ENCODE data around the gene DIDO1. TPM values are rescaled to one million over a fixed set of nuclear protein-coding genes. Genes with fewer than 3 reads are reported as not detected.

DIDO1 gene
- total and polyA plus RNA-seq, 2 of the 4 experiments (the other 2 are of a cell fraction) = 21.8 to 28.1 TPM

GRCh38 chr20:62839261-62839660, 87.0 kb downstream of the DIDO1 start:
- Histone ChIP-seq H3K9me3 (ENCODE audit: control insufficient read depth, insufficient read depth, low read length) (no peaks in the 10 kb centered on the region), H3K23ac (ENCODE audit: low read depth, low read length) (no peak overlapping the region), H4K5ac (ENCODE audit: low read depth, low read length) (no peak overlapping the region), H2AFZ (replicated peaks; ENCODE audit: low read length, poor library complexity) (no peak overlapping the region), H4K8ac (ENCODE audit: low read depth in 2 of 2, low read length in 2 of 2) (no peak overlapping the region), H3K18ac (ENCODE audit: low read depth, low read length) (no peak overlapping the region), H3K4me2 (ENCODE audit: low read depth, low read length) (no peak overlapping the region), H3K27me3 (ENCODE audit: control insufficient read depth, insufficient read depth, low read length) (no peaks in the 10 kb centered on the region; the same call in 1 of the 2 replicates), H3K56ac (ENCODE audit: extremely low read depth, insufficient read depth, low read length) (no peak overlapping the region), H2BK120ac (ENCODE audit: low read depth, low read length) (no peak overlapping the region), H3K4me3 (ENCODE audit: insufficient read depth, low read depth, low read length) (no peak overlapping the region), H2BK20ac (ENCODE audit: low read depth, low read length) (no peak overlapping the region), H2BK15ac (ENCODE audit: low read depth, low read length) (no peak overlapping the region), H3K9me1 (ENCODE audit: insufficient read depth, low read length) (no peaks in the 10 kb centered on the region), H3K27ac (ENCODE audit: insufficient read depth, low read length) (no peak overlapping the region), H2AK9ac (replicated peaks; ENCODE audit: low read depth, low read length, poor library complexity) (no peak overlapping the region), H4K91ac (ENCODE audit: insufficient read depth, low read depth, low read length) (no peak overlapping the region), H3K4me1 (ENCODE audit: control insufficient read depth, insufficient read depth, low read length) (0 out of 2 replicates have a peak, but pooled peaks cover 2% of the 10 kb centered on the region), H2BK5ac (ENCODE audit: low read depth, low read length, poor library complexity, severe bottlenecking) (no peak overlapping the region), H3K79me1 (ENCODE audit: low read depth in 1 of 2, low read length in 2 of 2) (no peaks in the 10 kb centered on the region), H3K9ac (ENCODE audit: low read depth, low read length) (no peak overlapping the region), H4K20me1 (ENCODE audit: insufficient read depth, low read length) (no peaks in the 10 kb centered on the region), H3K14ac (replicated peaks; ENCODE audit: low read depth, low read length) (no peak overlapping the region), H3K4ac (ENCODE audit: low read depth, low read length) (no peak overlapping the region), H2AK5ac (ENCODE audit: low read depth, low read length) (no peak overlapping the region), H3K36me3 (ENCODE audit: control insufficient read depth, insufficient read depth, low read length) (no peaks in the 10 kb centered on the region)
- ATAC-seq (ENCODE audit: low read depth) = no peak
- TF ChIP-seq RFX5 (IDR thresholded peaks at IDR 0.05; ENCODE audit: low read depth, low read length) (no peak), CHD1 (IDR thresholded peaks at IDR 0.05; ENCODE audit: low read depth, low read length) (no peak), FOS (IDR thresholded peaks at IDR 0.05; ENCODE audit: low read depth, low read length) (no peak), MAZ (IDR thresholded peaks at IDR 0.05; ENCODE audit: borderline replicate concordance, low read depth, low read length) (no peak), POLR2A (IDR thresholded peaks at IDR 0.05; ENCODE audit: low read depth, low read length) (no peak), RCOR1 (IDR thresholded peaks at IDR 0.05; ENCODE audit: insufficient replicate concordance, low read length) (no peak), RAD21 (IDR thresholded peaks at IDR 0.05; ENCODE audit: low read length) (no peak)
- TF ChIP-seq, protein P1, sequence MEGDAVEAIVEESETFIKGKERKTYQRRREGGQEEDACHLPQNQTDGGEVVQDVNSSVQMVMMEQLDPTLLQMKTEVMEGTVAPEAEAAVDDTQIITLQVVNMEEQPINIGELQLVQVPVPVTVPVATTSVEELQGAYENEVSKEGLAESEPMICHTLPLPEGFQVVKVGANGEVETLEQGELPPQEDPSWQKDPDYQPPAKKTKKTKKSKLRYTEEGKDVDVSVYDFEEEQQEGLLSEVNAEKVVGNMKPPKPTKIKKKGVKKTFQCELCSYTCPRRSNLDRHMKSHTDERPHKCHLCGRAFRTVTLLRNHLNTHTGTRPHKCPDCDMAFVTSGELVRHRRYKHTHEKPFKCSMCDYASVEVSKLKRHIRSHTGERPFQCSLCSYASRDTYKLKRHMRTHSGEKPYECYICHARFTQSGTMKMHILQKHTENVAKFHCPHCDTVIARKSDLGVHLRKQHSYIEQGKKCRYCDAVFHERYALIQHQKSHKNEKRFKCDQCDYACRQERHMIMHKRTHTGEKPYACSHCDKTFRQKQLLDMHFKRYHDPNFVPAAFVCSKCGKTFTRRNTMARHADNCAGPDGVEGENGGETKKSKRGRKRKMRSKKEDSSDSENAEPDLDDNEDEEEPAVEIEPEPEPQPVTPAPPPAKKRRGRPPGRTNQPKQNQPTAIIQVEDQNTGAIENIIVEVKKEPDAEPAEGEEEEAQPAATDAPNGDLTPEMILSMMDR (conservative IDR thresholded peaks at IDR 0.05; ENCODE audit: low read depth, low read length) = no peak
- TF ChIP-seq, protein P2, sequence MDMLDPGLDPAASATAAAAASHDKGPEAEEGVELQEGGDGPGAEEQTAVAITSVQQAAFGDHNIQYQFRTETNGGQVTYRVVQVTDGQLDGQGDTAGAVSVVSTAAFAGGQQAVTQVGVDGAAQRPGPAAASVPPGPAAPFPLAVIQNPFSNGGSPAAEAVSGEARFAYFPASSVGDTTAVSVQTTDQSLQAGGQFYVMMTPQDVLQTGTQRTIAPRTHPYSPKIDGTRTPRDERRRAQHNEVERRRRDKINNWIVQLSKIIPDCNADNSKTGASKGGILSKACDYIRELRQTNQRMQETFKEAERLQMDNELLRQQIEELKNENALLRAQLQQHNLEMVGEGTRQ (IDR thresholded peaks at IDR 0.05; ENCODE audit: low read depth, low read length) = no peak
- no CpG with 5 or more reads among the region's 8 CpGs for WGBS, 2 experiments (ENCODE audit: extremely low coverage in 2 of 2, insufficient read length in 1 of 2)
- in situ Hi-C loops (cut with MboI; ENCODE audit: low sequenced_read_pairs) = no loop called here
- no TSS peak for BruUV-seq (replicated peaks)
- dilution Hi-C loops (cut with HindIII; ENCODE audit: low sequenced_read_pairs, unreplicated experiment) = no loop called here
- CTCF ChIA-PET = interaction anchor here (0.6 kb wide), 1 partner anchor 375 kb away, joined by 5 read pairs; no protein-coding TSS in a partner anchor
- intact Hi-C loops (cut with micrococcal nuclease) = no loop called here
- POLR2A ChIA-PET (ENCODE audit: unreplicated experiment) = no interaction called here
- no peak for DNase-seq

Data from IMR-90 (cell line).